Measurements from ENCODE around the gene BAK1.

DNA sequence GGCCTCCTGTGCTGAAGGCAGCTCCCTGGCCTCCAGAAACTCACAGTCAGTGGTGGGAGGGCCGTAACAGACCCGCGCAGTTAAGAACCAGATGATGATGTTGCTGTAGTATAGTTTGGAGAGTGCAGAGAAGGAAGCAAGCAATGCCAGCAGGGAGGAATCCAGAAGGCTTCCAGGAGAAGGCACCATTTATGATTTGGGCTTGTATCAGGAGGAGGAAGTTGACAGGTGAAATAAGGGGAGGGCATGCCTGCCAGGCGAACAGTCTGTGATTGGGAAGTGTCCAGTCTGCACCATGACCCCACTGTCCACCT lies 13.3 kb upstream of the BAK1 start:
- no peak for TF ChIP-seq POLR2A (IDR thresholded peaks at IDR 0.05; ENCODE audit: low read length)
- no peak for TF ChIP-seq GATA1 (IDR thresholded peaks at IDR 0.05; ENCODE audit: low read depth, low read length)

All from erythroblast (primary cell).